ENCODE results near the gene SRPK3. TPM values are rescaled to one million over a fixed set of nuclear protein-coding genes. Genes with fewer than 3 reads are reported as not detected.

Gene SRPK3
- polyA plus RNA-seq, 1 donor (not counting 4 experiments of a cell fraction or from before 2014, with no cell fraction given) = 0.10 TPM

DNA sequence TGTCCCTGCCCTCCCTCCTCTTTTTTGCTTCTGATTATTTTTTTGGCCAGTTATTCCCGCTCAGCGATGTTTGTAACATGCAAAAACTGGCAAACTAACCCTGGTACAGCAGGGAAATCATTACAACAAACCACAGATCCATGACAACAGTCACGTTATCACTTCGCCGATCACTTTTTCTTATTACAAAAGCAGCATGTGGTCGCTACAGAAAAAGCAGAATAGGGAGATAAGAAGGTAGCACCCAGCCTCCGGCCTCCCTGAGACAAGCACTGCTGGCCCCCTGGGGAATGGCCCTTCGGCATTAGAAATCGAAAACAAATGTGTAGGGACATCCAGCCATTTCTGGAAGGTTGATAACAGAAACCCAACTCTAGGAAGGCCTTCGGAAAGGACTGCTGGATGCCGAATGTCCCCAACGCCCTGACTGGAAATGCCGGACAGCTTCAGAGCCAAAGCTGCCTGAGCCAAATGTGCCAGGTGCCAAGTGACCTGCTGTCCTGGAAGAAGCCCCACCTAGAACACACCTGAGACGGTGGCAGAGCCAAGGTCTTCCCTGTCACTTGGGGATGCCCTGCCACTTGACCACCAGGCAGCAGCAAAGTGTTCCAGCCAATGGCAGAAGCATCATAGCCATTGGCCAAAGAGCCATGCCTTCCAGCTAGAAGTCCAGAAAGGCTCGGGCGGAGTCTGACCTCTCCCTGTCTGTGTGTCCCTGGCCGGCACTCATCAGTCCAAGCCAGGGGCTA lies 10.4 kb downstream of the SRPK3 start:
- no peak for DNase-seq (ENCODE audit: low read depth, low spot score)
- TF ChIP-seq EZH2 (IDR thresholded peaks at IDR 0.05; ENCODE audit: low read length) = no peak
- TF ChIP-seq, protein P1, sequence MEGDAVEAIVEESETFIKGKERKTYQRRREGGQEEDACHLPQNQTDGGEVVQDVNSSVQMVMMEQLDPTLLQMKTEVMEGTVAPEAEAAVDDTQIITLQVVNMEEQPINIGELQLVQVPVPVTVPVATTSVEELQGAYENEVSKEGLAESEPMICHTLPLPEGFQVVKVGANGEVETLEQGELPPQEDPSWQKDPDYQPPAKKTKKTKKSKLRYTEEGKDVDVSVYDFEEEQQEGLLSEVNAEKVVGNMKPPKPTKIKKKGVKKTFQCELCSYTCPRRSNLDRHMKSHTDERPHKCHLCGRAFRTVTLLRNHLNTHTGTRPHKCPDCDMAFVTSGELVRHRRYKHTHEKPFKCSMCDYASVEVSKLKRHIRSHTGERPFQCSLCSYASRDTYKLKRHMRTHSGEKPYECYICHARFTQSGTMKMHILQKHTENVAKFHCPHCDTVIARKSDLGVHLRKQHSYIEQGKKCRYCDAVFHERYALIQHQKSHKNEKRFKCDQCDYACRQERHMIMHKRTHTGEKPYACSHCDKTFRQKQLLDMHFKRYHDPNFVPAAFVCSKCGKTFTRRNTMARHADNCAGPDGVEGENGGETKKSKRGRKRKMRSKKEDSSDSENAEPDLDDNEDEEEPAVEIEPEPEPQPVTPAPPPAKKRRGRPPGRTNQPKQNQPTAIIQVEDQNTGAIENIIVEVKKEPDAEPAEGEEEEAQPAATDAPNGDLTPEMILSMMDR (optimal IDR thresholded peaks at IDR 0.05 in 1 of 3, IDR thresholded peaks at IDR 0.05 in 1 of 3, conservative IDR thresholded peaks at IDR 0.05 in 1 of 3; ENCODE audit: extremely low read depth in 1 of 3, insufficient read depth in 2 of 3, low read length in 3 of 3) = no peak
- Histone ChIP-seq H3K4me1 (ENCODE audit: control insufficient read depth, extremely low read depth, insufficient read depth, low read length) (peaks cover 14% of the 10 kb centered on the region), H3K27me3 (ENCODE audit: control insufficient read depth, extremely low read depth, insufficient read depth, low read length) (no peaks in the 10 kb centered on the region), H3K79me2 (ENCODE audit: control insufficient read depth, insufficient read depth, low read length) (peaks cover 37% of the 10 kb centered on the region), H4K20me1 (ENCODE audit: control insufficient read depth, extremely low read depth, insufficient read depth, low read length) (no peaks in the 10 kb centered on the region), H3K4me2 (ENCODE audit: control insufficient read depth, extremely low read depth, insufficient read depth, low read depth, low read length) (peak overlapping the region; percentile 29), H3K4me3 (ENCODE audit: control insufficient read depth in 2 of 3, extremely low read depth in 1 of 3, insufficient read depth in 2 of 3, low read depth in 1 of 3, low read length in 3 of 3) (no peak overlapping the region), H3K27ac (ENCODE audit: control insufficient read depth, insufficient read depth, low read length) (no peak overlapping the region), H3K9me3 (ENCODE audit: control insufficient read depth, low read depth, low read length) (no peaks in the 10 kb centered on the region), H3K9ac (ENCODE audit: control insufficient read depth, extremely low read depth, insufficient read depth, low read length) (no peak overlapping the region), H2AFZ (ENCODE audit: control insufficient read depth, low read length) (no peak overlapping the region), H3K9me1 (ENCODE audit: control insufficient read depth, extremely low read depth, insufficient read depth, low read length) (no peaks in the 10 kb centered on the region), H3K36me3 (ENCODE audit: control insufficient read depth in 2 of 2, extremely low read depth in 1 of 2, insufficient read depth in 2 of 2, low read length in 2 of 2) (peaks cover 6 to 7% of the 10 kb centered on the region in 2 experiments)
- dilution Hi-C loops (cut with MboI; ENCODE audit: extremely low pct_ligation_motif_present, low sequenced_read_pairs) = no loop called here
- no peak for FAIRE-seq

GRCh38 chrX:153792368-153792767 lies 11.5 kb downstream of the SRPK3 start:
- Histone ChIP-seq H3K9me3 (ENCODE audit: control insufficient read depth, low read depth, low read length) (no peaks in the 10 kb centered on the region), H3K27me3 (ENCODE audit: control insufficient read depth, extremely low read depth, insufficient read depth, low read length) (no peaks in the 10 kb centered on the region), H3K9me1 (ENCODE audit: control insufficient read depth, extremely low read depth, insufficient read depth, low read length) (no peaks in the 10 kb centered on the region), H3K36me3 (ENCODE audit: control insufficient read depth in 2 of 2, extremely low read depth in 1 of 2, insufficient read depth in 2 of 2, low read length in 2 of 2) (peaks cover 9 to 10% of the 10 kb centered on the region in 2 experiments), H3K4me3 (ENCODE audit: control insufficient read depth in 2 of 3, extremely low read depth in 1 of 3, insufficient read depth in 2 of 3, low read depth in 1 of 3, low read length in 3 of 3) (no peak overlapping the region), H2AFZ (ENCODE audit: control insufficient read depth, low read length) (no peak overlapping the region), H4K20me1 (ENCODE audit: control insufficient read depth, extremely low read depth, insufficient read depth, low read length) (no peaks in the 10 kb centered on the region), H3K4me1 (ENCODE audit: control insufficient read depth, extremely low read depth, insufficient read depth, low read length) (peaks cover 14% of the 10 kb centered on the region), H3K9ac (ENCODE audit: control insufficient read depth, extremely low read depth, insufficient read depth, low read length) (no peak overlapping the region), H3K4me2 (ENCODE audit: control insufficient read depth, extremely low read depth, insufficient read depth, low read depth, low read length) (no peak overlapping the region), H3K79me2 (ENCODE audit: control insufficient read depth, insufficient read depth, low read length) (peaks cover 47% of the 10 kb centered on the region), H3K27ac (ENCODE audit: control insufficient read depth, insufficient read depth, low read length) (no peak overlapping the region)
- dilution Hi-C loops (cut with MboI; ENCODE audit: extremely low pct_ligation_motif_present, low sequenced_read_pairs) = no loop called here
- DNase-seq (ENCODE audit: low read depth, low spot score) (no peak), FAIRE-seq (no peak)
- TF ChIP-seq, protein P1 (optimal IDR thresholded peaks at IDR 0.05 in 1 of 3, IDR thresholded peaks at IDR 0.05 in 1 of 3, conservative IDR thresholded peaks at IDR 0.05 in 1 of 3; ENCODE audit: extremely low read depth in 1 of 3, insufficient read depth in 2 of 3, low read length in 3 of 3) = no peak
- TF ChIP-seq EZH2 (IDR thresholded peaks at IDR 0.05; ENCODE audit: low read length) = no peak

Measured in keratinocyte (primary cell).